GM20000 (cell line): ENCODE measurements around the gene RBM15.
A peak's percentile ranks its signal among the peaks of the same experiment; 100 is the strongest.

Experiments
- DNase-seq: peaks from one replicate; pipeline ENCODE4 v3.0.0; 2012; ENCODE audit warnings: low spot score
- CTCF ChIP-seq: IDR thresholded peaks from 2 replicates; pipeline ENCODE4 v1.5.1; 2012; ENCODE audit warnings: mild to moderate bottlenecking, control low read depth; ENCODE audit errors: extremely low read depth, missing control alignments

RBM15 gene

GRCh38 chr1:110338309-110338885 is 780 bp upstream of the RBM15 start:
- DNase-seq = peak; percentile 94
- peak; percentile 38 for TF ChIP-seq CTCF

- no peak for TF ChIP-seq CTCF
- DNase-seq = peak; percentile 44
Measured at GRCh38 chr1:110339407-110340206, 430 bp downstream of the RBM15 start.

- DNase-seq = no peak
- no peak for TF ChIP-seq CTCF
Measured at GRCh38 chr1:110340207-110340468, 961 bp downstream of the RBM15 start.

- TF ChIP-seq CTCF = no peak
- DNase-seq = no peak
Measured at GRCh38 chr1:110341146-110341871, 2.1 kb downstream of the RBM15 start.

GRCh38 chr1:110341872-110342331 is 2.7 kb downstream of the RBM15 start:
- DNase-seq = no peak
- TF ChIP-seq CTCF = no peak

- DNase-seq = no peak
- TF ChIP-seq CTCF = no peak
Measured at GRCh38 chr1:110343249-110343648, 4.1 kb downstream of the RBM15 start.

GRCh38 chr1:110344152-110344551 is 5.0 kb downstream of the RBM15 start:
- TF ChIP-seq CTCF = no peak
- no peak for DNase-seq
